ENCODE measurements around the gene ACAD10. TPM values are rescaled to one million over a fixed set of nuclear protein-coding genes. Genes with fewer than 3 reads are reported as not detected.

ACAD10 gene
- total and polyA plus RNA-seq, 7 donors, result 5.8 to 31.0 (median 12.8) TPM

- intact Hi-C loops (cut with DNase I), result no loop called here
- H3K9me3 ChIP-seq, result no peaks in the 10 kb centered on the region
- H3K27ac ChIP-seq, result peak overlapping the region in 3 of 4 donors; percentile 7 to 12 (median 8)
- H3K4me3 ChIP-seq, result no peak overlapping the region
- peaks cover 43 to 100% (median 77%) of the 10 kb centered on the region in 4 donors for H3K36me3 ChIP-seq
- H3K4me1 ChIP-seq, result peaks cover 0 to 11% (median 4%) of the 10 kb centered on the region in 4 donors
- 87 to 91% methylated on average over 4 of the region's 4 CpGs for WGBS, 2 donors
- TF ChIP-seq POLR2AphosphoS5 (IDR thresholded peaks at IDR 0.05), result no peak
- TF ChIP-seq, protein P1, sequence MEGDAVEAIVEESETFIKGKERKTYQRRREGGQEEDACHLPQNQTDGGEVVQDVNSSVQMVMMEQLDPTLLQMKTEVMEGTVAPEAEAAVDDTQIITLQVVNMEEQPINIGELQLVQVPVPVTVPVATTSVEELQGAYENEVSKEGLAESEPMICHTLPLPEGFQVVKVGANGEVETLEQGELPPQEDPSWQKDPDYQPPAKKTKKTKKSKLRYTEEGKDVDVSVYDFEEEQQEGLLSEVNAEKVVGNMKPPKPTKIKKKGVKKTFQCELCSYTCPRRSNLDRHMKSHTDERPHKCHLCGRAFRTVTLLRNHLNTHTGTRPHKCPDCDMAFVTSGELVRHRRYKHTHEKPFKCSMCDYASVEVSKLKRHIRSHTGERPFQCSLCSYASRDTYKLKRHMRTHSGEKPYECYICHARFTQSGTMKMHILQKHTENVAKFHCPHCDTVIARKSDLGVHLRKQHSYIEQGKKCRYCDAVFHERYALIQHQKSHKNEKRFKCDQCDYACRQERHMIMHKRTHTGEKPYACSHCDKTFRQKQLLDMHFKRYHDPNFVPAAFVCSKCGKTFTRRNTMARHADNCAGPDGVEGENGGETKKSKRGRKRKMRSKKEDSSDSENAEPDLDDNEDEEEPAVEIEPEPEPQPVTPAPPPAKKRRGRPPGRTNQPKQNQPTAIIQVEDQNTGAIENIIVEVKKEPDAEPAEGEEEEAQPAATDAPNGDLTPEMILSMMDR (IDR thresholded peaks at IDR 0.05), result no peak
- no peak for TF ChIP-seq EP300 (IDR thresholded peaks at IDR 0.05)
- TF ChIP-seq POLR2A (IDR thresholded peaks at IDR 0.05), result no peak
- H3K27me3 ChIP-seq, result no peaks in the 10 kb centered on the region
- peak; percentile 46 for DNase-seq
These were observed 112.3 kb downstream of the ACAD10 start for GRCh38 chr12:111798182-111798581.

GRCh38 chr12:111799758-111800157 lies 113.9 kb downstream of the ACAD10 start:
- TF ChIP-seq EP300 (IDR thresholded peaks at IDR 0.05), result no peak
- TF ChIP-seq, protein P1 (IDR thresholded peaks at IDR 0.05), result no peak
- no peak for TF ChIP-seq POLR2AphosphoS5 (IDR thresholded peaks at IDR 0.05)
- no peak for TF ChIP-seq POLR2A (IDR thresholded peaks at IDR 0.05)
- Histone ChIP-seq H3K27me3 (no peaks in the 10 kb centered on the region), H3K27ac (no peak overlapping the region), H3K9me3 (no peaks in the 10 kb centered on the region), H3K4me3 (no peak overlapping the region), H3K36me3 (peaks cover 52 to 100% (median 80%) of the 10 kb centered on the region in 4 donors), H3K4me1 (peaks cover 0 to 11% (median 4%) of the 10 kb centered on the region in 4 donors)
- no peak for DNase-seq
- WGBS, 2 donors, result 97% methylated on average over 9 of the region's 9 CpGs
- intact Hi-C loops (cut with DNase I), result no loop called here

- DNase-seq, result no peak
- TF ChIP-seq POLR2AphosphoS5 (IDR thresholded peaks at IDR 0.05) (no peak), EP300 (IDR thresholded peaks at IDR 0.05) (no peak), POLR2A (IDR thresholded peaks at IDR 0.05) (no peak)
- TF ChIP-seq, protein P1 (IDR thresholded peaks at IDR 0.05), result no peak
- 84 to 89% methylated on average over 6 of the region's 6 CpGs for WGBS, 2 donors
- intact Hi-C loops (cut with DNase I), result no loop called here
- Histone ChIP-seq H3K36me3 (peaks cover 46 to 100% (median 83%) of the 10 kb centered on the region in 4 donors), H3K4me1 (peaks cover 0 to 5% (median under 1%) of the 10 kb centered on the region in 4 donors), H3K4me3 (no peak overlapping the region), H3K27ac (no peak overlapping the region), H3K9me3 (no peaks in the 10 kb centered on the region), H3K27me3 (no peaks in the 10 kb centered on the region)
These were observed 117.3 kb downstream of the ACAD10 start for GRCh38 chr12:111803038-111803626.

DNA sequence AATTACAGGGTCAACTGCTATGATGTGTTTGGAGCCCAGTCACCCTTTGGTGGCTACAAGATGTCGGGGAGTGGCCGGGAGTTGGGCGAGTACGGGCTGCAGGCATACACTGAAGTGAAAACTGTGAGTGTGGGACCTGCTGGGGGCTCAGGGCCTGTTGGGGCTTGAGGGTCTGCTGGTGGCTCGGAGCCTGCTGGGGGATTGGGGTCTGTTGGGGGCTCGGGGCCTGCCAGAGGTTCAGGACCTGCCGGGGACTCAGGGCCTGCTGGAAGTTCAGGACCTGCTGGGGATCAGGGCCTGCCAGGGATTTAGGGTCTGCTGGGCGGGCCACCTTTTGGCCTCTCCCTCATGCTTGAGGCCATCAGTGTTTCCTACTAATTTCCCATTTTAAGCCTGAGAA lies 118.0 kb downstream of the ACAD10 start:
- WGBS, 2 donors, result 97 to 98% methylated on average over 8 of the region's 8 CpGs
- Histone ChIP-seq H3K36me3 (peaks cover 44 to 100% (median 82%) of the 10 kb centered on the region in 4 donors), H3K27me3 (no peaks in the 10 kb centered on the region), H3K4me3 (no peak overlapping the region), H3K4me1 (no peaks in the 10 kb centered on the region), H3K9me3 (no peaks in the 10 kb centered on the region), H3K27ac (no peak overlapping the region)
- no peak for DNase-seq
- no peak for TF ChIP-seq POLR2A (IDR thresholded peaks at IDR 0.05)
- intact Hi-C loops (cut with DNase I), result no loop called here

- intact Hi-C loops (cut with DNase I), result no loop called here
- 81 to 89% methylated on average over 4 of the region's 4 CpGs for WGBS, 2 donors
- DNase-seq, result peak; percentile 17
These were observed 120.5 kb downstream of the ACAD10 start for GRCh38 chr12:111806304-111806703.

More at GRCh38 chr12:111806304-111806703, 120.5 kb downstream of the ACAD10 start:
- Histone ChIP-seq H3K27ac (no peak overlapping the region), H3K4me3 (no peak overlapping the region), H3K36me3 (peaks cover 39 to 100% (median 76%) of the 10 kb centered on the region in 4 donors), H3K27me3 (no peaks in the 10 kb centered on the region), H3K4me1 (no peaks in the 10 kb centered on the region), H3K9me3 (no peaks in the 10 kb centered on the region)
- TF ChIP-seq POLR2A (IDR thresholded peaks at IDR 0.05) (no peak), EP300 (IDR thresholded peaks at IDR 0.05) (no peak), POLR2AphosphoS5 (IDR thresholded peaks at IDR 0.05) (no peak)
- TF ChIP-seq, protein P1 (IDR thresholded peaks at IDR 0.05), result no peak

Small RNA genes lying within 50 kb of the gene (small RNA-seq; reads per million reads assigned to genes)
- 0.66 to 2.5 (median 0.73) reads per million in 3 donors for gene MIR6761

Other genes starting within 250 kb of the ACAD10 start
- 100 to 1,000 TPM in 1 of 4 donors, 10 to 100 TPM in 3; 42.5 to 119 (median 54.7) TPM for gene ATXN2, start 86.7 kb upstream of the ACAD10 start, total RNA-seq
- 10 to 100 TPM in 2 of 3 donors, 1 to 10 TPM in 1; 6.5 to 24.3 (median 10.2) TPM for gene ATXN2, start 86.7 kb upstream of the ACAD10 start, polyA plus RNA-seq
- 10 to 100 TPM; 19.5 to 29.5 (median 20.7) TPM for gene BRAP, start 97 bp upstream of the ACAD10 start, total RNA-seq
- gene BRAP, start 97 bp upstream of the ACAD10 start, polyA plus RNA-seq, result 1 to 10 TPM; 8.4 to 9.9 (median 9.0) TPM
- gene ALDH2, start 80.9 kb downstream of the ACAD10 start, total RNA-seq, result 100 to 1,000 TPM; 112 to 132 (median 126) TPM
- 100 to 1,000 TPM; 195 to 348 (median 225) TPM for gene ALDH2, start 80.9 kb downstream of the ACAD10 start, polyA plus RNA-seq
- 10 to 100 TPM; 25.7 to 48.2 (median 36.8) TPM for gene MAPKAPK5, start 156.2 kb downstream of the ACAD10 start, total RNA-seq
- gene MAPKAPK5, start 156.2 kb downstream of the ACAD10 start, polyA plus RNA-seq, result 10 to 100 TPM; 32.9 to 47.4 (median 46.0) TPM